ENCODE measurements around the gene ARNT2. TPM values are rescaled to one million over a fixed set of nuclear protein-coding genes. Genes with fewer than 3 reads are reported as not detected.
A peak's percentile ranks its signal among the peaks of the same experiment; 100 is the strongest.

Gene ARNT2
- total RNA-seq, 1 experiment from 2014 or later: 3.3 TPM

DNA sequence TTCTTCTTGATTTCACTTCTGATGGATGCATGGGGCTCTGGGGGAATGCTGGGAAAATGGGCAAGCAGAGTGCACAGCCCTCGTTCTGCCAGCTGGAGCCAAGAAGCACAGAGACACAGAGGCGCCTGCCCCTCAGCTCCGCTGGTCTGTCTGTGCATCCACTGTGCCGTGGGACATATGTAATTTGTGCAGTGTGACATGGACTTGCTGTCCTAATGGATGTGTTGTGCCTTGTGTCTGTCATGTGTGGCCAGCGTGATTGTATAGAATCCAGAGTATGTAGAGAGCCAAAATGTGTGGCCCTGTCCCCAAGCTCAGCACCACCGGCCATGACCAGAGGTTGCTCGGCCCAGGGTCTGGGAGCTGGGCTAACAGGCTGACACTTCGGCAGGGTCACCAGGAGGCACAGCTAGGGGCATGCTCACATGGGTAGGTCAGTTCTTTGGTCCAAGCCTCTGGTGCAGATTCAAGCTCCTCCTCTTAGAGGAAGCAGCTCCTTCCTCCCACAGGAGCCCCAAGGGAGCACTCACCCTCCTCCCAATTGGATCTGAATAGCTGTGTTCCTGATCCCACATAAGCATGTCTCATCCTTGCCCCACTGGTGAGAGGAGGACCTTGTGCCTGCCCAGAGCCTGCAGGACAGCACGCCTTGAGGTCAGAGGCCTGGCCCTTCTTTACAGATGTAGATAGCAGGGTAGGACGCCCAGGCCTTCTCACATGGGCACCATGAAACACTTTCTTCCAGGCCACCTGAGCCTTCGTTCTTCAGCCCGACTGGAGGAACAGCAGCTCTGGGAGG, 190.1 kb downstream of the ARNT2 start:
- no peak for DNase-seq (ENCODE audit: low spot score)

- no peak for DNase-seq (ENCODE audit: low spot score)
These were observed 191.2 kb downstream of the ARNT2 start for GRCh38 chr15:80595396-80595795.

GRCh38 chr15:80596521-80596976, 192.4 kb downstream of the ARNT2 start:
- no peak for DNase-seq (ENCODE audit: low spot score)

- DNase-seq (ENCODE audit: low spot score): no peak
These were observed 192.9 kb downstream of the ARNT2 start for GRCh38 chr15:80597076-80597475.

- no peak for DNase-seq (ENCODE audit: low spot score)
These were observed 195.2 kb downstream of the ARNT2 start for GRCh38 chr15:80599359-80599758.

DNA sequence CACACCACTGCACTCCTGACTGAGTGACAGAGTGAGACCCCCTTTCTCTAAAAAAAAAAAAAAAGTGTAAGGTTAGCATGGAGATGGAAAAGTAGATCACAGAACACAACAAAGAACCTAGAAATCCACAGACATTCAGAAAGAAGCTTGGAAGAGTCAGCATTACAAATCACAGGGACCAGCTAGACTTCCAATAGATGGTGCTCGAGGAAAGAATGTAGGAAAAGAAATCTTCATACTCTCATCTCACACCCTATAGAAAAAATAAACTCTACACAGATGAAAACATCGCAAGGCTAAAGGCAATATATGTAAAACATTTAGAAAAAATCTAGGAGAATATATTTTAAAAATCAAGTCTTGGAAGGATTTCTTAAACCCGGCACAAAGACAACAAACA, 196.4 kb downstream of the ARNT2 start:
- no peak for DNase-seq (ENCODE audit: low spot score)

DNA sequence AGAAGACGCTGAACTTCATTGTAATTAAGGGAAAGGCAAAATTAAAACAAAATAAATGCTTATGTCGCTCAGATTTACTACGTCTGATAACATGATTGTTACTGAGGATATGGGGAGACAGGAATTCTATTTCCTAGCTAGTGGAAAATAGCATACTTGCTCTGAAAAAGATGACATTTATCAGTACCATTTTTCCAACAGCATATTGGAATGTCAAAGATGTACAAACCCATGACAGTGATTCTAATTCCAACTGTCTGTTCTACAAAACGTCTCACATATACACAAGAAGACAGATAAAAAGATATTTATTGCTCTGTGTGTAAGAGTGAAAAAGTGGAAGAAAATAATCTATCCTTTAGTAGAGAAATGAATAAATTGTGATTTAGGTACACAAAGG, 197.1 kb downstream of the ARNT2 start:
- no peak for DNase-seq (ENCODE audit: low spot score)

DNA sequence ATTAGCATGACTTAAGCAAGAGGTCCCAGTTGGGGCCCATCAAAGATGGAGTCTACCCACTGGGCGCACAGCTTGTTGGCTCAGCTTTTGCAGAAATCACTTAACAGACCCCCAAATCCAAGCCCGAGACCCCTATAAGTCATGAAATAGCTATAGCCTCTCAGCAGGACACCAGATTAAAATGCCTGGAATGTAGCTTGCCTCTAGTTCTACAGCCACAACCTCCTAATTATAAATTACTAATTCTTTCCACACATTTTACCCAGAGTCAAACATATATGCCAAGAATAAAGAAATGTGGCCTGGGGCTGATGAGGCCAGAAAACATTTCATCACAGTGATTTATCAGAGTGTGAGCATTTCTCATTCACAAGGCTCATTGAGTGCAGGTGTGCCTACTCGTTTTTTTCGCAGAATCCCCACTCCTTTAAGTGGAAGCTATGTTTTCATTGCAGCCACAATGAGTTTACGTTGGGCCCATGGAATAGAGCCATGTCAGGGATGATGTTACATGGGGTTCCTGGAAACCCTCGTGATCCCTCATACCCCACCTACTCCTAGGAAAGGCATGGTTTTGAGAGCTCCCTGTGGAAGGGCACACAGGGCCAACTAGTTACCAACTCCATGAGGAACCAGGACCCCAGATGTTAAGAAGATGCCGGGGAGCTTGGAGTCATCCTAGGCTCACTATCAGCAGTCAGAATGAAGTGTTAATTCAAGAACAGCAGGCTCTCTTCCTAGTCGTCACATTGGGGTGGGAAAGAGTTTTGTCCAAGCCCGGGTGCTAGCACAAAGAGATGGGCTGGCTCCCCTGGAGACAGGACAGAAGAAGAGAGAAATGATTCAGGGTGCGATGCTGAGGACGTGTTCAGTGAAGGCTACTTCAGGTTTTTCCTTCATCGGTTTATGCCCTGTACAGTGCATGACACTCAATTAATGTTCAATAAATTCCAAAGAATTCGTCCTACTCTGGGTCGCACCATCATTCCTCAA, 200.7 kb downstream of the ARNT2 start:
- DNase-seq (ENCODE audit: low spot score): peak; percentile 2

DNA sequence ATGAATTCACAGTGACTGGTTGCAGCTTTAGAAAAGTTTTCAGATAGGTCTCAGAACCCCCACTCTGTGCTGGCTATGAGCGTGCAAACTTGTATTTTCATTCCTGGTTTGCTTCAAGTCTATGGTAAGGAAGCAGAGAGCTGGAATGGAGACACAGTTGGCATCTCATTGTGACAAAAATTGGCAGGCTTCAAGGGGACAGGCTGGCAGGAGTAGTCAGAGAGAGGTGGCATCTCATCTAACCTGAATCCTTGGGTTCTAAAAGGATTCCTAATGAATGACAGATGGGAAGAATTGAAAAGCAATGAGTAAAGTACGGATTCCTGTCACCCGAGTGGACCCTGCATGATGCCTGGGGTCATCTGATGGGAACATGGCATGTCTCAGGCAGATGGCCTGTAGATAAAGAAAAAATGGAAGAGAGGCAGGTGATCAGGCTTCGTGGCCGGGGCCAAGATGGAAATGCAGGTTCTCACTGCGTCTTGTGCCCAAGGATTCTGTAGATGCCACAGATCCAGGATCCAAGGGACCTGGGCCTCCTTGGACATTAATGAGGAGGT, 201.5 kb downstream of the ARNT2 start:
- DNase-seq (ENCODE audit: low spot score): no peak

- no peak for DNase-seq (ENCODE audit: low spot score)
These were observed 202.4 kb downstream of the ARNT2 start for GRCh38 chr15:80606511-80607071.

DNA sequence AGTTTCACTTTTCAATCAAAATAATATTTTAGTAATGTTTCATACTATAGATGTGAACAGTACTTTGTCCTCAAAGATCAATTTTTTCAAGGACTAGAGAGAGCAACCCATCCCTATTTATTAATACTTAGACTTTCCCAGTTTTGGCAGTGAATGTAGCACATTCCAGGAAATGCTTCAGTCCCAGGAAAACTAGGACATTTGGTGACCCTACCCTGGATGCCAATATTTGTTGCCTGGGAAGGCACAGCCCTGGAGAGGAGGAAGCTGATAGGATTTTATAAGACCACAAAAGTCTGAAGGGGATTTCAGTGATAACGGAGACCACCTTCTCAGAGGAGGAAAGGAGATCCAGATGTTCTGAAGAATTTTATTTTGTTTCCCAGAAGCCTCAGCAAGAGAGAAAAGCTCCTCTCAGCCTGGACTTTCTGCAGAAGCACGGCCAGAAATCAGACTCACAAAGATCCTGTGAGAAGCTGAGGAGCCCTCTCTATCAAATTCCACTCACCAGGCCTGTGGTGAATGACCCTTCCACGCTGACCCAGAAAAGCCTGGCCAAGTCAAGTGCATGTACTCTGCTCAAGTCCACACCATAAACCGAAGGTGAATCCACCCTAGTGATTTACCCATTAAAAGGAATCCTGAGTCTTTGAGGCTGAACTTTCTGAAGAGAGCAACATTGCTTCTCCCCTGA, 203.3 kb downstream of the ARNT2 start:
- DNase-seq (ENCODE audit: low spot score): no peak

- DNase-seq (ENCODE audit: low spot score): no peak
These were observed 204.5 kb downstream of the ARNT2 start for GRCh38 chr15:80608688-80609087.

- no peak for DNase-seq (ENCODE audit: low spot score)
These were observed 204.9 kb downstream of the ARNT2 start for GRCh38 chr15:80609091-80609490.

GRCh38 chr15:80609512-80609946, 205.3 kb downstream of the ARNT2 start:
- no peak for DNase-seq (ENCODE audit: low spot score)

DNA sequence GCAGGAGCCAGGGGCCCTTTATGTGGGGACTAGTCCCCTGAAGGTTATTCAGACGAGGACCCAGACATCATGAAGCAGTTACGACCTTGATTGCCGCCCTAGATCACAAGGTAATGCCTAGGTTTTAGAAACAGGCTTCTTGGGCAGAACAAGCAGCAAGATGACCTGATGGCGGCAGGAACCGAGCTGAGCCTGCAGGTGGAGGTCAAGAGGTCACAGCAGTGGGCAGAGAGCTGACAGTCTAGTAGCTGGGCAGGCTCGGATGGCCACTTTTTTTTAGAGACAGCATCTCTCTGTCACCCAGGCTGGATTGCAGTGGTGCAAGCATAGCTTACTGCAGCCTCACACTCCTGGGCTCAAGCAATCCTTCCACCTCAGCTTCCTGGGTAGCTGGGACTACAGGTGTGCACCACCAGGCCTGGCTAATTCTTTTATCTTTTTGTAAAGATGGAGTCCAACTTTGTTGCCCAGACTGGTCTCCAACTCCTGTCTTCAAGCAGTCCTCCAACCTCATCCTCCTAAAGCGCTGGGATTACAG, 207.4 kb downstream of the ARNT2 start:
- DNase-seq (ENCODE audit: low spot score): no peak

DNA sequence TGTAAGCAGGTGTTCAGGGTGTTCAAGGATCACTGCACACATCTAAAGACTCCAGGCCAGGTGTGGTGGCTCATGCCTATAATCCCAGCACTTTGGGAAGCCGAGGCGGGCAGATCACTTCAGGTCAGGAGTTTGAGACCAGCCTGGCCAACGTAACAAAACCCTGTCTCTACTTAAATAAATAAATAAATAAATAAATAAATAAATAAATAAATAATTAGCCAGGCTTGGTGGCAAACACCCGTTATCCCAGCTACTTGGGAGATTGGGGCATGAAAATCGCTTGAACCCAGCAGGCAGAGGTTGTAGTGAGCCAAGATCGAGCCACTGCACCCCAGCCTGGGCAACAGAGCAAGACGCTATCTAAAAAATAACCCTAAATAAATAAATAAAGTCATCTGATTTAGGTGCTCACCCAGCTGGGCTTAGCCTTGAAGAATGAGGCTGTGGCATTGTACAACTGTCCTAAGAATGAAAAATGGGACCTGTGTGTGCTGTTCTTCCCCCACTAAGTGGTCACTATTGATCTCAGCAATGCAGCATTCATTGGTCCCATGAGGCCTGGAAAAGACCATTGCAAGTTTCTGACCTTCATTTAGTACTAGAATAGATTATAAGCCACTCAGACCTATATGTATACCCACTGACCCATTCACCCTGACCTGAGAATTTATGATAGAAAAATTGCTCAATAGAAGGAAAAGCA, 208.1 kb downstream of the ARNT2 start:
- DNase-seq (ENCODE audit: low spot score): no peak

DNA sequence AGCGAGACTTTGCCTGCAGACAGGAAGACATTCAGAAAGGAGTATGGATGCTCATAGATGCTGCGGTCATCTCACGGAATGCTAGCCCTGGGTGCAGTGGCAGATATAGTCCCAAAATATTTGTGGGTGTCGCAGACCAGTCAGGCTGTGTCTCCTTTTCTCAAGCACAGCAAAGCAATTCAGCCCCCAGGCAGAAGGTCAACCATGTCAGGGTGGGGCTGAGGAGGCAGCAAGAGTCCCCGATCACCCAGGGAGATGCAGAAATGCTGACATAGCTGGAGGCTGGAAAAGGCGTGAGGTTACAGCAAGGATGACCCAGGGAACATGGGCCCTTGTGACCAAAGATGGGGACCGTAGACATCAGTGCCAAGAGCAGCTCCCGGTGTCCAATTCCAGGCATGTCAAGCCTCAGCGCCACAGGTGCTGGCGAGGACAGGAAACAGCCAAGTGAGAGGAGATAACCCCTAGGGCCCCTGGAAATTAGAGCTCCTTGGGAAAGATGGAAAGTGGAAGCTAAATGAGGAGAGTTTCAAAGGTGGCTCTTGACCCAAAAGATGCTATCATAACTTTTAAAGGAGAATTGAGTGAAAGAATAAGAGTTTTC, 209.7 kb downstream of the ARNT2 start:
- DNase-seq (ENCODE audit: low spot score): no peak

DNA sequence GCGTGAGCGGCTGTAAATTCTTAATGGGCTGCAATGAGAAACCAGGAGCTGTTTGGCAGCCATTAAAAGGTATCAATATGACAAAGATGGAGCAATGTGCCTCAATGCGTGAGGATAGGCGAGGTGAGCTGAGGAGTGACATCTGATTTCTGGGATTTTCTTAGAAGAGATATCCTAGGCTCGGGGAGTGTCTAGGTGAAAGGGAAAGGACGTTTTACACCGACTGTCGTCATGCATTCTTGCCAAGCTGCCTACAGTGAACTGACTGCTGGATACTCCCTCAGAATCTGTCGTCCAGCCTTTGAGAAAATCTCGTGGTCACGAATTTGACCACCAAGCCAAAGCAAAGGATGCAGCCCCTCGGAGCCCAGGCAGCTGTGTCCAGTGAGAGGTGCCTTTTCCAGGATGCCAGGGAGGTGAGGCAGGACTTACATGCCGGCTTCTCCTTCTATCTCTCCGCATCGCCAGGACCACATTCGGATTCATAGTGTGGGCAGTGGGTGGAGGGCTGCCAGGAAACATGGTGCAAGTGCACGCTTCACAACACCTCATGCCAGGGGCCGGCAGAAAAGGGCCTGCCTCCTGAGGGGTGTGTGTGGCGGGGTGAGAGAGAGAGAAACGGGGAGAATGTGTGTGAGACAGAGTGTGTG, 210.7 kb downstream of the ARNT2 start:
- DNase-seq (ENCODE audit: low spot score): no peak

DNA sequence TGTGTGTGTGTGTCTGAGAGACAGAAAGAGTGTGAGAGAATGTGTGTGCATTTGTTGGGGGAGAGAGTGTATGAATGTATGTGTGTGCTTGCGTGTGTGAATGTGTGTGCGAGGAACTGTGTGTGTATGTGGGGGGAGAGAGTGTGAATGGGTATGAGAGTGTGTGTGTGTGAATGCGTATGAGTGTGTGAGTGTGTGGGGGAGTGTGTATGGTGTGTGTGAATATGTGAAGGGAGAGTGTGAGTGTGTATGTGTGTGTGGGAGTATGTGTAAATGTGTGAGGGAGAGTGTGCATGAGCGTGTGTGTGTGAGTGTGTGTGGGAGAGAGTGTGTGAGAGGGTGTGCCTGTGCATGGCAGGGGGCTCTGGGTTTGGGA, 211.2 kb downstream of the ARNT2 start:
- DNase-seq (ENCODE audit: low spot score): no peak
